ENCODE results near the gene CELF4.

Gene CELF4

DNA sequence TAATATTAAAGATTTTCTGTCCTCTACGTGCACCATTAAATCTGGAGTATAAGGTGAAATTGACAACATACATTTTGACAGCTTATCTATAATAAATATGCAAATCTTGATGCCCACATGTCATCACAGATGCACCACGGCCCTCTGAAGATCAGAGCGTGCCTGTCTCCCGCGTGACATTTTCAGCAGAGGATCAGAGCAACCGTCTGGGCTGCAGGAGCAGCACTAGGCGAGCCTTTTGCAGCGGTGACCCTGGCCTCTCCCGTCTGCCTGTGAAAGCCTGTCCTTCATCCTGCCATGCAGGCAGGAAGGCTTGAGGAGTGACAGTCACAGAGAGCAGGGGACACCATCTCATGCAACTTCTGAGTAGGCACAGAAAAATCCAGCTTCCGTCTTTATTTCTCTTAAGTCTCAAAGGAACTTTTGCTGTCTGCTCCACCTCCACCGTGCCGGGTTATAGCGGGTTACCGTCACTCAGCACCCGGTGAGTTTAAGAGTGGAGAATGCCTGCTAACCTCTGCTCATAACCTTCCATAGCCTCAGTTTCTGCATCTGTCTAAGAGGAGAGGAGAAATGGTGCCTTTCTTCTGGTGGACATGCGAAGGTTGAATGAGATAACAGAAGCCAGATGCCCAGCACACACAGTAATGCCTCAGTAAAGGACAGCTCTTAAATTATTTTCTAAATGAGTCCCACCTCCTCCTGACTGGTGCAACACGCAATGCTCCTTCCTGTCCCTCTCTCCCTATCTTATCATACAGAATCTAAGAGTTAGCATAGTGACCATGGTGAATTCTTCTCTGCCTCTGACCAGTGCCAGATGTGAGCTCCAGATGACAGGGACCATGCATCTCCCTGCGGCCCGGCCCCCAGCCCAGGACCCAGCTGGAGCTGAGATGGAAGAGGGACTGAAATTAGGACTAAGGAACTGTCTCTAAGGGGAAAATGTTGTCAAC, 43.8 kb downstream of the CELF4 start:
- no peak for DNase-seq

DNA sequence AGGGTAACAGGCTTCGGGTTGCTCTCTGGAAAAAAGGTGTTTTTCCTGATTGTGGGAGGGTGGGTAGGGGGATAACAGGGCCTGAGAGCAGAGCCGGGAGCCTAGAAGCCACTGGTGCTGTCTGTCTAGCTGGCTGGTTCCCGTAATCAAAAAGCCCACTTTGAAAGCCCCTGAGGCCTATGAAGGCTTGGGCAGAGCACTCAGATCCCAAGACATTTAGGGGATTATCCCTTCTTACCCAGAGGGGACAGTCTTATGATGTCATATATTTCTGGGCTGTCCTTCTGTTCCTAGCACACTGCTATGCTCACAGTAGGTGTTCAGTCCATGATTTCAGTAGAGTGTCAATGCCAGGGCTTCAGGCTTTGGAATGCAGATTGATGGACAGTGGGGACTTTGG, 45.1 kb downstream of the CELF4 start:
- DNase-seq: no peak

DNA sequence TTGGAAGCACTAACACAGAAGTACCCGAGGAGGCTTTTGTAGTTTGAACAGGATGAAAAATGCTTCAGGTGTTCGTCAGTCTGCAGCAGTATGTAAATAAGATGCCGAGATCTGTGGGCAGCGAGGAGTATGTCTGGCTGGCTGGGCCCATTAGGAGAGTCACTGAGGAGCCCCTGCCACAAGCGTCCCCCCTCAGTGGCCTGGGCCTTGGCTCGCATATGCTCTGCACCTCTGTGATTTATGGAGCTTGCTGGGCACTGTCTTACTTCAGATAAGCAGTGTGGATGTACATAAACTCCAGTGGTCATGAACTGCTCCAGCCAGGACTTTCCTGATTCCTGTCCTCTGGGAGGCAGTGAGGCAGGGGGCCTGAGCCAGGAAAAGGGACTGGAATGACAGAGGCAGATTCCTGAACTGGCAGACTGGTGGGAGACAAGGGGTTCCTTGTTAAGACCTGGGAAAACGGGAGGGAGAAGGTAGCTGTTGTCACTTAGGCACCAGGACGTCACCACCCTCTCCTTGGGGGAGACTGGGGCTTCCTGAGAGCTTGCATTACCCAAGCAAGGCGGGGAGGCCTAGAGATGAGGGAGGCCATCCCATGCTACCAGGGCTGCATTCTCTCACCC, 46.0 kb downstream of the CELF4 start:
- no peak for DNase-seq

DNA sequence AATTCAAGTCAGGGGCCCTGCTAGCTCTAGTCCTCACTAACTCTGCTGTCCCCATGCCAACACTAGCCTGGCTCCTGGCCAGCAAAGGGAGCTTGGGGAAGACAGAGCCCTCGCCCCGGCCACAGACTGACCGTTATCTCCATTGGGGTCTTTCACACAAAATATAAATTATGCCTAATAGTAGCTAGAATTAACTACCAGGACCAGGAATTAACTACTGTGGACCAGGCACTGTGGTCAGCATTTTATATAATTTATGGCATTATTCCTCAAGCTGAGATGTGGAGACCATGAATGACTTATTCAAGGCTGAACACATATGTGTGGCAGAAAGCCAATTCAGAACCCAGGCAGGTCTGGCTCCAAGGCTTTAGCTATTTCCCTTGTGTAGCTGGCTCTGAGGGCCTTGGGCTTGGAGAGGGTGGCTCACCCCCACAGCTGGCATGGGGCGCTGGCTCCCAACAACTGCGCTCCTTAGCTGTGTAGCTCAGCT, 49.2 kb downstream of the CELF4 start:
- DNase-seq: no peak

DNA sequence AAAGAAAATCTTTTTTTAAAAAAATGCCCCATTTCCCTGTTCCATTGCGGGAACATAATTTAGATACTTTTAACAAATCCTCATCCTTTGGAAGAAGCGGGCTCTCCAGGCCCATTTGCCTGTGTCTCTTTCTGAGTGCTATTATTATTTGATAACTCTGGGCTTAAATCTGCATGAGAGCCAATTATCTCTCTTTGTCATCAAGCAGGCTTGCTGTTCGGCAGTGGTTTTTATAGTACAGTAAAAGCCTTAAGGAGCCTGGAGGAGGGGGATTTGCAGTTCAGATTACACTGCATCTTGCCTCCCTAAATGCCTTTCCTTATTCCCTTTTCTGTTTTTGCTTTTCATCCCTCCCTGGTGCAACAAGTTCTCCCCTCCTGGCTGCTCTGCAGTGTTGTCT, 50.6 kb downstream of the CELF4 start:
- no peak for DNase-seq

DNA sequence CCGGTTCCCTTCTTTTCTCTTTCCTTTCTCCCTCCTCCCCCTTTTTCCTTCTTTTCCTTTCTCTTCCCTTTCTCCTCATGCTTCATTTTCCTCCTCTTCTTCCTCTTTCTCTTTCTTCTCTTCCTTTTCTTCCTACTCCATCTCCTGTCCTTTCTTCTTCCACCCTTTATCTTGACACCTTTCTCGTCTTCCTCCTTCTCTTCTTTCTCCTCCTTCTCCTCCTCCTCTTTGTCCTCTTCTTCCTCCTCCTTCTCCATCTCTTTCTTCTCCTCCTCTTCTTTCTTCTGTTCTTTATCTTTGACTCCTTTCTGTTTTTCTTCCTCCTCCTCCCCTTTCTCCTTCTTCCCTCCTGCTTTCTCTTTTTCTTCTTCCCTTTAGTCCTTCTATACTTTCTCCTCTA, 53.2 kb downstream of the CELF4 start:
- DNase-seq: no peak

DNA sequence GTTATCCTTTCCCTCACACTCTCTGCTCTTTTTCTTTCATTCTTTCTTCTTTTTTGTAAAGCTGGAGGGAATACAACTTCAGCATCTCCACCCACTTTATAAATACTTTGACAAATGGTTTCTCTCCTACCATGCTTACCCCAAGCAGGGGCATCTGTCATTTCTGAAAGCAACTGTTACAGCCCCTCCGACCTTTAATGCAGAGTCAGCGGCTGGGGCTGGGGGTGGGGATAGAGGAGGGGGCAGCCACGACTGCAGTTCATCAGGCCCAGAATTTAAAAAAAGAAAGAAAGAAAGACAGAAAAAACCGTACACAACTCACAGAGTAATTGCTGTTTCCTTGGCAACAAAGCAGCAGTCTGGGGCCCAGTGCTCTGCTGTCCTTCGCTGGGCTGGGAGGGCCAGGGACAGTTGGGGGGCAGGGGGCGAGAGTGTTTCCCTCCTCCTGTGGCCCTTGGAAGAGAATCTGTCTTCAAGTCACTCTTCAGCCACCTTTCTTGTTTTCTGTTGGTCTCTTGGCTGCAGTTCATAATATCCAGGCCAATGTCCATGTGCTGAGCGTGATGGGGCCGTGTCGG, 53.8 kb downstream of the CELF4 start:
- DNase-seq: no peak

DNA sequence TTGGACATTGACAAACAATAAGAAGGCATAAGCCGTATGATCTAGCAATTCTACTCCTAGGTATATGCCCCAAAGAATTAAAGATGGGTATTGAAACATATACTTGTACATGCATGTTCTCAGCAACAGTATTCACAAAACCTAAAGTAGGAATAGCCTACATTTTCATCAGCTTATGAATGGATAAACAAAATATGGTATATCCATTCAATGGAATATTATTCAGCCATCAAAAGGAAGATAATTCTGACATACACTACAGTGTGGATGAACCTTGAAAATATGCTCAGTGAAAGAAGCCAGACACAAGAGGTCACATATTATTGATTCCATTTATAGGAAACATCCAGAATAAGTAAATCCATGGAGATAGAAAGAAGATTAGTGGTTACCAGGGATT, 56.0 kb downstream of the CELF4 start:
- DNase-seq: no peak

DNA sequence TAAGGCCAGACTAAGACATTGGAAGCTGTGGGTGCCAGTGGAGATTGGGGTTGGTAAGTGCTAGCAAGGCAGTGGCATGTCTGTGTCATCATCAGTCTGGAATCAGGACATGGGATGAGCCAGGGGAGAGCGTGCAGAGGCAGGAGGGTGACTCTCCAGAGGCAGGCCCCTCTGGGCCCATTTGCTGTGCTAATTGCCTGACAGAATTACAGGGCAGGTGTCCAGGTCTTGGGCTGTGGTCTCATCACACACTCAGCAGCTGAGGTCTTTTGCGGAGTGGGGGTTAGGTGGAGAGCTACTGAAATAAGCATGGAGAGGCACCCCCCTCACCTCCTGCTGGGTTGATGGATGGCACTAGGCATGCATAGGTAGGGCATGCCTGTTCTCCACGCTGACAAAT, 57.4 kb downstream of the CELF4 start:
- no peak for DNase-seq

DNA sequence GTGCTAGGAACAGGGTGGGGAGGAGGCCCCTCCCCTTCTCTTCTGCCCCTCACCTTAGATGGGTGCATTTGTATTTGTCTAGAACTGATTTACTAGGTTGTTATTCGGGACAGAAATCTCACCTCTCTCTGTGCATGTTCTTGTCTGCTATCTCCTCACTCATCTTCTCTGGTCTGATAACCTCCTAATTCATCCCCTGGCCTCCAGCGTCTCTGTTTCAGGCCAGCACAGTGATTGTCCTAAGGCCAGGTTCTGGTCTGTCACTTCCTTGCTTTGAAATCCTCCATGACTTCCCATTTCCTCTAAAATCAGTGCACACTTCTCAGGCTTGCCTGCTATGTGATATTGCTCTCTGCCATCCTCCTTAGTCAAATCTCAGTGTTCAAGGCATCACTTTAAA, 58.4 kb downstream of the CELF4 start:
- DNase-seq: no peak

DNA sequence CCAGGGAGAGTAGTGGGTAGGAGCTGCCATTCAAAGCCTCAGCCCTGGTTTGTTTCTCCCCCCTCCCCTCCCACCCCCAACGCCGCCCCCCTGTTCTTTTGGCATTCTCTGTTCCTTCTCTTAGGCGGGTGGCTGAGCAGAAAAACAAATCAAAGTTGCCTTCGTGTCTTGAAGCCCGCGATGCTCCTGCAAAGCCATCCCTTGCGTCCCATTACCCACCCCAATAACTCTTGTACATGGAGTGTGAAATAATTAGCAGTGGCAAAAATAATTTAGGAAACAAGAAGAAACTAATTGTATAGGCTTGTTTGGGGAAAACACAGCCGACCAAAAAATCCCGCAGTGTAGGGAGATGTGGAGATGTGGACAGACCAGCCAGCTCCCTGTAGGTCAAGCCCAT, 59.6 kb downstream of the CELF4 start:
- DNase-seq: no peak

DNA sequence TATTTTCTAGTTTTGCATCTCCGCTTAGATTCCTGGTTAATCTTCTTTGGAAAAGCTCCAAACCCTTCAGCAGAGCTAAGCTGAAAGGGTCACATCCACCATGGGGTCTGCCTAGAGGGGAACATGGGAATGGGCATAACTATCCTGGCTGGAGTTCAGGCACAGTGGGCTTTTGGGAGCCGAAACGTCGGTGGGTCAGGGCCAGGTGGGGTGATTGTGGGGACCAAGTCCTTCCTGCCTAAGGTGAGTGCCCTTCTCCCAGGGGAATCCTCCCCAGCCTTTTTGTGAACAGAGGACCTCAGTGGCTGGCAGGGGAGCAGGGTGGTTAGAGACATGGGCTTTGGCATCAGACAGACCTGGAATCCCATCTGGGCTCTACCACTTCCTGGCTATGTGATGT, 60.3 kb downstream of the CELF4 start:
- DNase-seq: no peak

DNA sequence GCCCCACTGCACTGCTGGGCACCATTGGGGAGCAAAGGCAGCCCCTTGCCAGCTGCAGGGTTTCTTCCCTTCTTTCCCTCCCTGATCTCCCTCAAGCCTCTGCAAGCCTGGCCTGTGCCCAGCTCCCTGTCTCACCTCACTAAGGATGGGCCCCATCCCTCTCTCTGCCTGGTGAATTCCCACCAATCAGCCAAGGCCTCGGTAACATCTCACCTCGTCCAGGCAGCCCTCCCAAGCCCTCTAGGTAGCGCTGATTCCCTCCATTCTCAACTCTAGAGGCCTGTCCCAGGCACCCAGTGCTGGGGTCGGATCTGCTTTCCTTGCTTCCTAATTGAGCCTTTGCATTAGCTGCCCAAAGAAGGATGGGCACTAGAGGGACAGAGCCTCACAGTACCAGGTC, 63.0 kb downstream of the CELF4 start:
- no peak for DNase-seq

DNA sequence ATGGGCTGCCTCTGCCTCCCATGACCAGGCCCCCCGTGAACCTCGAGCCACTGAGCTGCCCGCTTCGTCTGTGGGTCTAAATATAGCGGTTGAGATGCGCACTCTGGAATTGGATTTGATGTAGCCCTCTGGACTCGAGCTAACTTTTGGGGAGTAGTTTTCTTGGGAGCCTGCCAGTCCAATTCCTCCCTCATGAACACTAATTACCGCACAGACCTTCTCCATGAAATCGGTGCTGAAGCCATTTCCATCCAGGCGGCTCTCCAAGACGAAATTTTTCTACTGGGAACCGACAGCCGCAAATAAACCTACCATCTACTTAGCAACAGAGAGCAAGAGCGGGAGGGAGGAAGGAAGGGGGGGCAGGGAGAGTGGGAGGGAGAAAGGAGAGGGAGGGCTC, 63.6 kb downstream of the CELF4 start:
- no peak for DNase-seq

DNA sequence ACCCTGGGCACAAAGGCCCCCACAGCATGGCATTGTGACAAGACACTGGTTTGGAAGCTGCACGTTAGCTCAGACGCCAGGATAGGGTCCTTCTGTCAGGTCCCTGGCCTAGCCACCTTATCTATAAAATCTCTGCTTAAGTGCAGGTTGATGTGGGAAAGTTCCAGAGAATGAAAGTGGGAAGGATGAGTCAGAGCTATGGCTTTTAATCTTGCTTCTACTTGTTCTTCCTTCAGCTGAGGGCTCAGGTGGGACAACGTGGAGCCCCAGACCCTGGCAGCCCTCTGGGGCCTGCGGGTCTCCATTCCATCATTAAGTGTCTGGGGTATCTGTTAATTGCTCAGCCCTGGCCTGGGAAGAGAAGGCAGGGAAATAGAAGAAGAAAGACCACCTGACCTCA, 64.5 kb downstream of the CELF4 start:
- DNase-seq: no peak

DNA sequence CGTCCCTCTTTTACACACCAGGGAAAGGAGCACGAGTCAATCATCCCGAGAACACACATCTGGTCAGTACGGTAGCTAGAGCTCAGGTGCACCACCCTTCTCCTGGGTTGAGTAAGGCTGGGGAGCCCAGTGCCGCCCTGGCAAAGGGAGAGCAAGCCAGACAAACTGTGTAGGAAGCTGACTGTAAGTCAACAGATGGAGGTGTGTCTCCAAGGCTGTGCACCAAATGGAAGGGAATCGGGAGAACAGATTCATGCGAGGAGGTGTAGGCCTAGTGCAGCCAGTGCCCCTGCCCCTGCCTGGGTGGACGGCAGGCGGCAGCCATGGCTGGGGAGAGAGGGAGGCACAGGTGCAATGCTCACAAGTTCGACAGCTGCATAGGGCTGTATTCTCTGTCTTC, 65.7 kb downstream of the CELF4 start:
- no peak for DNase-seq

DNA sequence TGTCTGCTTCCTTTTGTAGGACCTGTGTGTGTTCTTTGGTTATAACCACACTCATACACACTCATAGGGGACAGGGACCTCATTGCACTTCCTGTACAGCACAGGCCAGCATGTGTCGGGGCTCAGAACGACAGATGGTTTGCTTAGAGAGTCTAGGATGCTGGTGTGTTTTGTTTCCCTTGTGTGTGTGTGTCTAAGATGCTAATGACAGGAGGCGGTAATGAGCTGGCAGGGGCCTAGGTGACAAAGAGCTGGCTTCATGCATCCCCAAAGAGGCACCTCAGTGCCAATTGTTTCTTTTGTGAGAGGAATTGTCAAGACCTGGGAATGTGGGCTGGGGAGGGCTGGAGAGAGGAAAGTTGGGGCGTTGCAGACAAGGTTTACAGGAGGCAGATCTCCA, 66.6 kb downstream of the CELF4 start:
- DNase-seq: peak; percentile 54

DNA sequence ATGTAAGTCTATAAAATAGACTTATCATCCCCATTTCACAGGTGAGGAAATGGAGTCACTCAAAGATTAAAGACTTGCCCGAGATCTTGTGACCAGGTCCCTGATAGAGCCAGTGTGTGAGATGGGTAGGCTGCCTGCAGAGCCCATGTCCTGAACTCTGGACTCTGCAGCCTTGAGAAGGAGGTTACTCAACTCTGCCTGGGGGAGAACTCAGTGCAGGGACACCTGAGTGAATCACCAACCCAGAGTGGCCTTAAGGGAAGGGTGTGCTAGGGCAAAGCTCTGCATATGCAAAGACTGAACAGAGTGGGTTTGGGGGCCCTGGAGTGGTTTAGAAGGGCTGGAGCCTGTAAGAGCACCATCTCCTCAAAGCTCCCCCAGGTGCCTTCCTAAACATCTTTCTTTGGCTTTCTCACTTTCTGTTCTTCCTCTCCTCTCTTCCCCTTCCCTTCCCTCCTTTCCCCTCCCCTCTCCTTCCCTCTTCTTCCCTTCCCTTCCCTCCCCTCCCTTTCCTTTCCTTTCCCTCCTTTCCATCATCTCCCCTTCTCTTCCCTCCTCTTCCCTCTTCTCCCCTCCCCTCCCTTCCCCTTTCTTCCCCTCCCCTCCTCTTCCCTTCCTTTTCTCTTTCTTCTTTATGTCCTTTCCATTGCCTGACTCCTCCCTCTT, 67.6 kb downstream of the CELF4 start:
- no peak for DNase-seq

DNA sequence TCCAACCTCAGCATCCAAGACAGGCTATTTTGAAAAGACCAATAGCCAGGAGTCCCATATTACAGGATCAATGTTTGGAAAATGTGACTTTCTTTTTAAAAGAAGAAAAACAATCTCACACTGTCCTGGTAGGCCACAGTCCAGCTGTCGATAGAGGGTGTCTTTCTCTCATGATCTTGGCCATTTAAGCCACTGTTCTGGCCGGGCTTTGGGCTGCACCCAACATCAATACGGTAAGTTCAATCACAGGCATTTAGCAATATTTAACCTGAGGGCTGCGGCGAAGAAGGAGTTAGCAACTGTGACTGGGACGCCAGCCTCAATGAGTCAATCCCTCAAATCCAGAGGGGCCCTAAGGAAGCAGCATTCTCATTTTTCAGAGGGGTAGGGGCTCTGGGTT, 69.0 kb downstream of the CELF4 start:
- DNase-seq: no peak

DNA sequence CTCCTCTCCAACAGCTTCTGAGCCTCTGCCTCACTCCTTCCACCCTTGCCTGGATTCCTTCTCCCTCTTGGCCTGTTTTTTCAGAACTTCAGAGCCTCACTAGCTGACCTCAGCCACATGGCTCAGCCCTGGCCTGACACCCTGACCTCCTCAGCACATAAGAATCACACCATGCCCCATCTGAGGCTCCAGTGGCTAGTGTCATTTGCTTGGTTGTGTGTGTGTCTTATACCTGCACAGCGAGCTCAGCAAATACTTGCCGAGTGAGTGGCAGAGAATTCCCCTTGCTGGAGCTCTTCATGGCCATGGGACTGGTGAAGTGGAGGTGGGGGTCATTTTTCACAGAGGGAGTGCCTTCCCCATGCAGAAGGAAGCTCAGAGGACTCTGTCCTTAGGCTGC, 70.2 kb downstream of the CELF4 start:
- DNase-seq: no peak

DNA sequence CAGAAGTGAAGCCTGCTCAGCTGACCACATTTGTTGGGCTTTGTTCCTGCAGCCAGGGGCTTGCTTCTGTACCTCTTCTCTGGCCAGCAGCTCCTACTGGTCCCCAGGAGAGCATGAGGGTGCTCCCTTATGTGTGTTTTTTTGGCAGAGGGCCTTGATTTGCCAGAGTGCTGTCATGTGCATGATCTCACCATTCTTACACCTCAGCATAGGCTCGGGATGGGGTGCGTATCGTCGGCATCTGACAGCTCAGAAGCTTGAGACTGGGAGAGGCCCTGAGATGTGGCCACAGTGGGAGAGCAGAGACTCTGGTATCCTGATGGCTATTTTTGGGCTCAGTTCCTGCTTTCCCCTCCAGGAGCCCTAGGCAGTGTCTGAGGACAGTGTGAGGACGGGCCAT, 71.2 kb downstream of the CELF4 start:
- no peak for DNase-seq

DNA sequence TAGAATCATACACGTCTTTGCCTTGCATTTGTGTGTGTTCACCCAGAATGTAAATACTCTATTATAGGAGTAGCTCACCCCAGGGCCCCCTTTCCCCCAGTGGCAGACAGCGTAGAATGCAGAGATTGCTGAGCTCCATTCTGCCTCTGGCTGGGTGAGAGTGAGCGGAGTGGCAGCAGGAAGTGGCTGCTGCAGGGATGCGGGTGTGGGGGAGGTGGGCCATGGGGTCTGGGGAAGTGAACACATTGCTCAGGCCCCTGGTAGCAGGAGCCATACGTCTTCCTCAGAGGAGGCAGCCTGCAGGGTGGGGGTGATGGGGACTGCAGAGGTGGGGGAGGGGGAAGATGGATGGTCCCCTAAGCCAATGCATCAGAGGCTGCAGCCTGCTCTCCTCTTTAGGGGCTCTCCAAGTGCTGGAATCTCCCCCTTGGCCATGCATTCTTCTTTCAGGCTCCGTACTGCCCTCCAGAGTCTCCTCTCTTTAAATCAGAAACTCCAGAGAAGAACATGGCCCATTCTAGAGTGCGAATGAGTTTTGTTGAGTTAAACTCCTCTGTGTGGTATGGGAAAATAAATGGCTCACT, 72.2 kb downstream of the CELF4 start:
- DNase-seq: no peak

DNA sequence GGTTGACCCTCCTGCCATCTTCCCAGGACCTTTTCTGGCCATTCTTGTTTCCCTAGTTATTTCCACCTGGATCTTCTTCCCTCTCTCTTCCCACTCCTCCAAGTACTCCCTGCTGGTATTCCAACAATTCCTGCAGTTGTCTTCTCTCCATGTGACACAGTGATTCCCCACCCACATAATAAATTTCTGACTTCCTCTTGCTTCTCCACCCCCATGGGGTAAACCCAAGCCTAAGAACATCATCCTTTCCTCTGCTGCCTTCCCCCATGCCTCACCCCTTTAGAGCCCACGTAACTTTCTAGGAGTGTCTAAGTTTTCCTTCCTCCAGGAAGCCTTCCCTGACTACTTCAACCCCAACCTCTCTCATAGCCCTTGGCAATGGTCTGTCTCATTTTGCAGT, 72.6 kb downstream of the CELF4 start:
- no peak for DNase-seq
